Effector memory CD4-positive, alpha-beta T cell (primary cell): ENCODE data around the gene FOXI1.

Source experiments
- DNase-seq, 3 donors: peaks; one replicate each; pipeline ENCODE4 v3.0.0-alpha.2; 2020
- H3K27ac ChIP-seq: 2 replicates; pipeline ENCODE4 v1.7.0; 2013; ENCODE audit warnings: mild to moderate bottlenecking, low read length, moderate library complexity; ENCODE audit not compliant: insufficient read depth, poor library complexity, severe bottlenecking
- H3K27me3 ChIP-seq: replicated peaks from 2 replicates; pipeline ENCODE4 v1.7.0; 2013; ENCODE audit warnings: mild to moderate bottlenecking, low read length; ENCODE audit not compliant: insufficient read depth, control insufficient read depth, poor library complexity, severe bottlenecking
- H3K36me3 ChIP-seq: 2 replicates; pipeline ENCODE4 v1.7.0; 2013; ENCODE audit warnings: mild to moderate bottlenecking, low read length, moderate library complexity; ENCODE audit not compliant: control insufficient read depth, insufficient read depth
- H3K4me1 ChIP-seq: 2 replicates; pipeline ENCODE4 v1.7.0; 2013; ENCODE audit warnings: low read length, mild to moderate bottlenecking; ENCODE audit not compliant: control insufficient read depth, insufficient read depth, poor library complexity, severe bottlenecking
- H3K4me3 ChIP-seq: 2 replicates; pipeline ENCODE4 v1.7.0; 2013; ENCODE audit warnings: low read length, low read depth, mild to moderate bottlenecking; ENCODE audit not compliant: insufficient read depth, poor library complexity, severe bottlenecking
- H3K9me3 ChIP-seq: 2 replicates; pipeline ENCODE4 v1.7.0; 2013; ENCODE audit warnings: mild to moderate bottlenecking, low read length, moderate library complexity; ENCODE audit not compliant: control insufficient read depth

FOXI1 gene

GRCh38 chr5:170075696-170076095 lies 30.0 kb upstream of the FOXI1 start:
- Histone ChIP-seq H3K9me3 (no peaks in the 10 kb centered on the region), H3K4me3 (no peak overlapping the region), H3K36me3 (peaks cover 56% of the 10 kb centered on the region), H3K27ac (no peak overlapping the region), H3K4me1 (no peaks in the 10 kb centered on the region), H3K27me3 (no peaks in the 10 kb centered on the region)
- no peak for DNase-seq

DNA sequence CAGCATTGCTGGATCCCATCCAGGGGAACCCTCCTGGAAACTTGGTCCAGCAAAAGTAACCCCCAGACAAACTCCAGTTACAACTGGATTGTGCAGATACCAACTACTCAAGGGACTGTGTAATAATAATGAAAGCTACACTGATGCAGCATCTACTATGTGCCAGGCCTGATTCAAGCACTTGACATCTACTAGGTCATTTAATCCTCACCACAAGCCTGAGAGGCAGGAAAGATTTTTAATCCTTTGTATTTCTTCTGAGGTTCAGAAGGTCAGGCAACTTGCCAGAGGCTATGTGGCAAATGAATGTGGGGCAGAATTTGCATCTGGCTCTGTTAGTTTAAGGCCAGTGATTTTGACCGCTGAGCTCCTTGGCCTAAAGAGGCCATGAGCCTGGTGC lies 29.5 kb upstream of the FOXI1 start:
- H3K36me3 ChIP-seq = peaks cover 56% of the 10 kb centered on the region
- H3K4me1 ChIP-seq = no peaks in the 10 kb centered on the region
- no peak for DNase-seq
- H3K27me3 ChIP-seq = no peaks in the 10 kb centered on the region
- no peak overlapping the region for H3K4me3 ChIP-seq
- no peak overlapping the region for H3K27ac ChIP-seq
- no peaks in the 10 kb centered on the region for H3K9me3 ChIP-seq

DNA sequence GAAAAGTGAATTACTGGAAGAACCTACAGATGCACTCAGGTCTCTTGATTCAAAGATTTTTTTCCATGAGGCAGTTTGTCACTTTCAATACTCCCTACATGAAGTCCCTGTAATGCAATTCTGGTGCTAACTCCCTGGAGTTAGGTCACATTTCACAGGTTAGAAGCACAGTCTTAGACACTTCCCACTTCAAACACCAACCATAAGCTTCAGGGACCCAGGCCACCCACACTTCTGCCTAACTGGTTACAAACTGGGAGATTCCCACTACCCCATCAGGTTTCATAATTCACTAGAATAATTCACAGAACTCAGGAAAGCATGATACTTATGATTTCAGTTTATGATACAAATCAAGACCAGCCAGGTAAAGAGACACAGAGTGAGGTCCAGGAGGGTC lies 29.0 kb upstream of the FOXI1 start:
- H3K4me3 ChIP-seq = no peak overlapping the region
- no peaks in the 10 kb centered on the region for H3K27me3 ChIP-seq
- H3K27ac ChIP-seq = no peak overlapping the region
- no peaks in the 10 kb centered on the region for H3K9me3 ChIP-seq
- peaks cover 60% of the 10 kb centered on the region for H3K36me3 ChIP-seq
- no peak for DNase-seq
- H3K4me1 ChIP-seq = no peaks in the 10 kb centered on the region

- Histone ChIP-seq H3K27ac (no peak overlapping the region), H3K4me1 (no peaks in the 10 kb centered on the region), H3K9me3 (no peaks in the 10 kb centered on the region), H3K36me3 (peaks cover 68% of the 10 kb centered on the region), H3K27me3 (no peaks in the 10 kb centered on the region), H3K4me3 (no peak overlapping the region)
- no peak for DNase-seq
Measured at GRCh38 chr5:170077526-170077925, 28.2 kb upstream of the FOXI1 start.

- H3K27me3 ChIP-seq = no peaks in the 10 kb centered on the region
- peaks cover 78% of the 10 kb centered on the region for H3K36me3 ChIP-seq
- no peak overlapping the region for H3K4me3 ChIP-seq
- no peaks in the 10 kb centered on the region for H3K9me3 ChIP-seq
- H3K27ac ChIP-seq = no peak overlapping the region
- no peaks in the 10 kb centered on the region for H3K4me1 ChIP-seq
- DNase-seq = no peak
Measured at GRCh38 chr5:170078458-170078857, 27.2 kb upstream of the FOXI1 start.

- peaks cover 82% of the 10 kb centered on the region for H3K36me3 ChIP-seq
- no peak overlapping the region for H3K4me3 ChIP-seq
- H3K4me1 ChIP-seq = no peaks in the 10 kb centered on the region
- H3K27me3 ChIP-seq = no peaks in the 10 kb centered on the region
- no peaks in the 10 kb centered on the region for H3K9me3 ChIP-seq
- no peak for DNase-seq
- no peak overlapping the region for H3K27ac ChIP-seq
Measured at GRCh38 chr5:170078931-170079330, 26.8 kb upstream of the FOXI1 start.

- DNase-seq = no peak
- H3K4me1 ChIP-seq = no peaks in the 10 kb centered on the region
- no peaks in the 10 kb centered on the region for H3K9me3 ChIP-seq
- no peak overlapping the region for H3K27ac ChIP-seq
- H3K4me3 ChIP-seq = no peak overlapping the region
- peaks cover 88% of the 10 kb centered on the region for H3K36me3 ChIP-seq
- H3K27me3 ChIP-seq = no peaks in the 10 kb centered on the region
Measured at GRCh38 chr5:170080217-170080616, 25.5 kb upstream of the FOXI1 start.

GRCh38 chr5:170080786-170081445 lies 24.8 kb upstream of the FOXI1 start:
- no peak overlapping the region for H3K4me3 ChIP-seq
- peaks cover 81% of the 10 kb centered on the region for H3K36me3 ChIP-seq
- H3K27ac ChIP-seq = no peak overlapping the region
- H3K9me3 ChIP-seq = no peaks in the 10 kb centered on the region
- H3K4me1 ChIP-seq = no peaks in the 10 kb centered on the region
- H3K27me3 ChIP-seq = no peaks in the 10 kb centered on the region
- DNase-seq = no peak

DNA sequence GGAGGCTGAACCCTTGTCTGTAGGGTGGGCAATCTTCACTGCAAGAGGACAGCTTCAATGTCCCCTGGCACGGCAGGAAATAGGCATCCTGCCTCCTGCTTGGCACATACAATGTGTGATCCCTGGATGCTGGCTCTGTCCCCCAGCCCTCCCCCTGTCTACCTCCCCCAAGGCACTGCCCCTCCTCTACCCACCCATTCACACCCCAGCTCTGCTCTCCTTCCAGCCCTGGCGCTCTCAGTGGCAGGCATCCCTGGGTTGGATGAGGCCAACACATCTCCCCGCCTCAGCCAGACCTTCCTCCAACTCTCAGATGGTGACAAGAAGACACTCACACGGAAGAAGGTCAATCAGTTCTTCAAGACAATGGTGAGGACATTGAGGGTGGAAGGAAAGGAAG lies 24.1 kb upstream of the FOXI1 start:
- DNase-seq = no peak
- Histone ChIP-seq H3K27ac (no peak overlapping the region), H3K9me3 (no peaks in the 10 kb centered on the region), H3K27me3 (no peaks in the 10 kb centered on the region), H3K4me3 (no peak overlapping the region), H3K36me3 (peaks cover 77% of the 10 kb centered on the region), H3K4me1 (no peaks in the 10 kb centered on the region)

DNA sequence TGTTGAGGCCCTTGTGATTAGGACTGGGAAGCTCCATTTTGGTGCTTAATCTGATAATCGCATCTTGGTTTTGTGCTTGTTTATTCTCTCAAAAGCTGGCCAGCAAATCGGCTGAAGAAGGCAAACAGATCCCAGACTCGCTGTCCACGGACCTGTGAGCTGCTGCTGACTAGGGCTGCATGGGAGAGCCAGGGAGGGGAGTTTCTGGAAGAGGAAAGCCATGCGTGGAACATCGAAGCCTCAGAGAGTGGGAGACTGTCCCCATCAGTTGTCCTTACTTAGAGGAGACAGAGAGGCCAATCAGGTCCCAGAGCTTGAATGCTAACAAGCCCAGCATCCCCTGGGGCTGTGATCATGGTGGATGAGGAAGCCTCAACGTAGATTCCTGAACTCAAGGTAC lies 23.0 kb upstream of the FOXI1 start:
- Histone ChIP-seq H3K27ac (no peak overlapping the region), H3K9me3 (no peaks in the 10 kb centered on the region), H3K4me1 (no peaks in the 10 kb centered on the region), H3K27me3 (no peaks in the 10 kb centered on the region), H3K36me3 (peaks cover 70% of the 10 kb centered on the region), H3K4me3 (no peak overlapping the region)
- DNase-seq = no peak
